Measurements from ENCODE around the gene KASH5. TPM values are rescaled to one million over a fixed set of nuclear protein-coding genes. Genes with fewer than 3 reads are reported as not detected.

KASH5 gene
- total and polyA plus RNA-seq, 9 donors, result 0.15 to 0.23 TPM; not detected in 7

DNA sequence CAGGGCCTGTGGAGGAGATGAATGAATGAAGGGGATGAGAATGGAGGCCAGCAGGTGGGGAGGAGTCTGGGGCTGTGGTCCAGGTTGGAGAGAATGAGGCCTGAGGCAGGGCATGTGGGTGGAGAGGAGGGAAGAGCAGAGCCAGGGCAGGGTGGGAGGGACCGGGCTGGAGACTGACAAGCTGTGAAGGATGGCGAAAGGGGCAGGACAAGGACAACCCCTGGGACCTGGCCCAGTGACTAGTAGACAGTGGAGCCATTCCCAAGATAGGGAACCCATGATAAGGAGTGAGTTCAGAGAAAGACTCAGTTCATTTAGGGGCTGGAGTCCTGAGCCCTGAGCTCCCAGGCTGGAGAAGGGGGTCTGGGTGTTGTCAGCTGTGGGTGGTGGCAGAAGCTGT lies 32.2 kb downstream of the KASH5 start:
- Histone ChIP-seq H3K27ac (no peak overlapping the region), H3K4me1 (ENCODE audit: insufficient read depth) (no peaks in the 10 kb centered on the region), H3K27me3 (peaks cover 9% of the 10 kb centered on the region), H3K4me3 (no peak overlapping the region), H3K36me3 (no peaks in the 10 kb centered on the region), H3K9me3 (no peaks in the 10 kb centered on the region)
- no peak for TF ChIP-seq EP300 (IDR thresholded peaks at IDR 0.05)
- TF ChIP-seq, protein P1, sequence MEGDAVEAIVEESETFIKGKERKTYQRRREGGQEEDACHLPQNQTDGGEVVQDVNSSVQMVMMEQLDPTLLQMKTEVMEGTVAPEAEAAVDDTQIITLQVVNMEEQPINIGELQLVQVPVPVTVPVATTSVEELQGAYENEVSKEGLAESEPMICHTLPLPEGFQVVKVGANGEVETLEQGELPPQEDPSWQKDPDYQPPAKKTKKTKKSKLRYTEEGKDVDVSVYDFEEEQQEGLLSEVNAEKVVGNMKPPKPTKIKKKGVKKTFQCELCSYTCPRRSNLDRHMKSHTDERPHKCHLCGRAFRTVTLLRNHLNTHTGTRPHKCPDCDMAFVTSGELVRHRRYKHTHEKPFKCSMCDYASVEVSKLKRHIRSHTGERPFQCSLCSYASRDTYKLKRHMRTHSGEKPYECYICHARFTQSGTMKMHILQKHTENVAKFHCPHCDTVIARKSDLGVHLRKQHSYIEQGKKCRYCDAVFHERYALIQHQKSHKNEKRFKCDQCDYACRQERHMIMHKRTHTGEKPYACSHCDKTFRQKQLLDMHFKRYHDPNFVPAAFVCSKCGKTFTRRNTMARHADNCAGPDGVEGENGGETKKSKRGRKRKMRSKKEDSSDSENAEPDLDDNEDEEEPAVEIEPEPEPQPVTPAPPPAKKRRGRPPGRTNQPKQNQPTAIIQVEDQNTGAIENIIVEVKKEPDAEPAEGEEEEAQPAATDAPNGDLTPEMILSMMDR (IDR thresholded peaks at IDR 0.05), result no peak
- 44 to 58% (median 52%) methylated on average over 2 of the region's 2 CpGs for WGBS, 3 donors
- DNase-seq, result no peak
- intact Hi-C loops (cut with DNase I), result no loop called here

DNA sequence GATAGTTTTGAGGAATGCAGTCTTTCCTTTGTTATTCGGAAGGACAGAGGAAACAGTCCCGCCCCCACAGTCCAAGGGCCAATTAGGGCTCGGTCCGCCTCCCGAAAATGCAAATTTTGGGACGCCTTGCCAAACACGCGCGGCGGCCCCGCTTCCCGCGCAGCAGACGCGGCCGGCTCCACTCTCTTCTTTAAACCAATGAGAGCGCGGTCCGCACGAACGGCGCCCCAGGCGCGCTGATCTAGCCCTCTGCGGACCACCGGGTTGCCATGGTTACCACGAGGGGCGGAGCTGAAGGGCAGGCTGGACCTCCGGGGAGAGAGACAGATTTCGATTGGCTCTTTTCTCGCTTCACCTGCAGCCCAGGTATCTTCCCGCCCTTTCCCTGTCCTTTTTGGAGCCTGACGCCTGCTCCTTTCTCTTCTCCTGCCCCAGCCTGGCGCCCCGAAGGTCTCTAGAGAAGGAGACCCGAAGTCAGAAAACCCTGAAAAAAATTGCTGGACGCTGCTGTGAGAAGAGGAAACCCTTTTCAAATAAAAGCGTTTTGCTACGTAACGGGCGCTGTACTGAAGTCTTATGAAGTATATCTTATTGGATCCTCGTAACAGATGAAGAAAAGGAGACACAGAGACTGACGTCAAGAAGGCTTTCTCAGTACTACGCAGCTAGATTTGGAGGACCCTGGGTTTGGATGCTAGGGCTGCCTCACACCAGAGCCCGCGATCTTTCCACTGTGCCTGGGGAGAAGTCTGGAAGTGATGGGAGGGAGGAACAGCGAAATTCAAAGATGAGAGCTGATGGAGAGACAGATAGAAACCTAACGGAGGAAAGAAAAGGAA lies 33.2 kb downstream of the KASH5 start:
- no peak for TF ChIP-seq POLR2A (IDR thresholded peaks at IDR 0.05)
- no peak for TF ChIP-seq EP300 (IDR thresholded peaks at IDR 0.05)
- TF ChIP-seq, protein P1 (IDR thresholded peaks at IDR 0.05), result no peak
- 5 to 7% (median 6%) methylated on average over 48 of the region's 48 CpGs for WGBS, 3 donors

DNA sequence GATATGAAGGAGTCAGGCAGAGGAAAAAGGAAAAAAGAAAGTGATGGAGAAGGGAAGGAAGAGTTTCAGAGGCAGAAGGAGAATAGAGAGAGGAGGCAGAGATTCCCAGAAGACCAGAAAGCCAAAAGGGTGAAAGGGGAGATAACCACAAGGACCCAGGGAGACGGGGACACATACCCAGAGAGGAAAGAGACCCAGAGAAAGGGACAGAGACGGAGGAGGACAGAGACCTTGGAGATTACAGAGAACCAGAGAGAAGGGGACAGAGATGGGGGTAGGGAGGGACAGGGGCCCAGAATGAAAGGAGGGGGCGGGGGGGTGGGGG lies 33.8 kb downstream of the KASH5 start:
- intact Hi-C loops (cut with DNase I), result no loop called here

More for the DNA sequence above, 33.2 kb downstream of the KASH5 start:
- Histone ChIP-seq H3K27me3 (peaks cover 9% of the 10 kb centered on the region), H3K4me3 (no peak overlapping the region), H3K27ac (no peak overlapping the region), H3K36me3 (no peaks in the 10 kb centered on the region), H3K9me3 (no peaks in the 10 kb centered on the region), H3K4me1 (ENCODE audit: insufficient read depth) (no peaks in the 10 kb centered on the region)
- DNase-seq, result peak in 2 of 5 donors; percentile 59 to 63
- intact Hi-C loops (cut with DNase I), result no loop called here

GRCh38 chr19:49422407-49423070 lies 34.5 kb downstream of the KASH5 start:
- 2 to 3% (median 2%) methylated on average over 34 to 58 of the region's 58 CpGs for WGBS, 3 donors
- intact Hi-C loops (cut with DNase I), result no loop called here
- Histone ChIP-seq H3K27me3 (peaks cover 9% of the 10 kb centered on the region), H3K4me3 (no peak overlapping the region), H3K27ac (no peak overlapping the region), H3K9me3 (no peaks in the 10 kb centered on the region), H3K4me1 (ENCODE audit: insufficient read depth) (no peaks in the 10 kb centered on the region), H3K36me3 (no peaks in the 10 kb centered on the region)
- TF ChIP-seq EP300 (IDR thresholded peaks at IDR 0.05), result no peak
- TF ChIP-seq, protein P1 (IDR thresholded peaks at IDR 0.05), result no peak
- TF ChIP-seq POLR2A (IDR thresholded peaks at IDR 0.05), result no peak
- DNase-seq, result no peak

More for the DNA sequence above, 33.8 kb downstream of the KASH5 start:
- H3K4me1 ChIP-seq (ENCODE audit: insufficient read depth), result no peaks in the 10 kb centered on the region
- H3K27me3 ChIP-seq, result peaks cover 9% of the 10 kb centered on the region
- H3K4me3 ChIP-seq, result no peak overlapping the region
- no peak overlapping the region for H3K27ac ChIP-seq
- no peak for DNase-seq
- WGBS, 3 donors, result 12 to 18% (median 16%) methylated on average over 3 of the region's 3 CpGs
- H3K36me3 ChIP-seq, result no peaks in the 10 kb centered on the region
- H3K9me3 ChIP-seq, result no peaks in the 10 kb centered on the region
- TF ChIP-seq, protein P1 (IDR thresholded peaks at IDR 0.05), result no peak
- TF ChIP-seq EP300 (IDR thresholded peaks at IDR 0.05) (no peak), POLR2A (IDR thresholded peaks at IDR 0.05) (no peak)

Measured in ovary (tissue), 9 donors.